H1 (cell line): ENCODE measurements around the gene KIAA1671.

Source experiments
- ATF3 ChIP-seq: IDR thresholded peaks from 2 replicates; pipeline ENCODE4 v1.6.1; 2011; ENCODE audit warnings: low read depth, mild to moderate bottlenecking, low read length; ENCODE audit not compliant: insufficient read depth
- CREB1 ChIP-seq: IDR thresholded peaks from 2 replicates; pipeline ENCODE4 v1.6.1; 2012; ENCODE audit warnings: inconsistent platforms
- CTCF ChIP-seq, 3 experiments: IDR thresholded peaks; 1 replicate in 2 of 3; 2 replicates in 1 of 3; pipeline versions ENCODE4 v1.5.1 to v1.6.1; 2011; ENCODE audit warnings: low read length in 3 of 3, mild to moderate bottlenecking in 3 of 3, inconsistent platforms in 2 of 3, low read depth in 1 of 3, moderate library complexity in 1 of 3; ENCODE audit not compliant: insufficient read depth in 1 of 3; ENCODE audit errors: control extremely low read depth in 1 of 3
- EZH2 ChIP-seq: fragments of 200-600 bp; sonication (generic); IDR thresholded peaks from 2 replicates; pipeline ENCODE4 v1.7.1; 2012; ENCODE audit warnings: low read depth, mild to moderate bottlenecking, moderate library complexity, low read length, inconsistent platforms; ENCODE audit not compliant: severe bottlenecking
- GABPA ChIP-seq: IDR thresholded peaks from 2 replicates; pipeline ENCODE4 v1.6.1; 2011; ENCODE audit warnings: mild to moderate bottlenecking, low read length, moderate library complexity, borderline replicate concordance; ENCODE audit not compliant: insufficient read depth
- JUND ChIP-seq: IDR thresholded peaks from 2 replicates; pipeline ENCODE4 v1.6.1; 2011; ENCODE audit warnings: mild to moderate bottlenecking, improper control_type of control experiment, low read length
- MAX ChIP-seq: IDR thresholded peaks from 2 replicates; pipeline ENCODE4 v1.6.1; 2012; ENCODE audit warnings: inconsistent platforms
- POLR2A ChIP-seq, 2 experiments: IDR thresholded peaks; 1 replicate in 1 of 2; 2 replicates in 1 of 2; pipeline ENCODE4 v1.6.1; 2011; ENCODE audit warnings: low read depth in 2 of 2, low read length in 2 of 2, mild to moderate bottlenecking in 2 of 2; ENCODE audit errors: control extremely low read depth in 1 of 2
- POLR2AphosphoS5 ChIP-seq: IDR thresholded peaks from 2 replicates; pipeline ENCODE4 v1.6.1; 2011; ENCODE audit warnings: low read depth, low read length
- RNF2 ChIP-seq: fragments of 200-900, 300-1000 bp; sonication (generic); IDR thresholded peaks from 2 replicates; pipeline ENCODE4 v1.7.1; 2016; ENCODE audit warnings: borderline replicate concordance, low read depth, mild to moderate bottlenecking, antibody characterized with exemption, low read length; ENCODE audit not compliant: poor library complexity, severe bottlenecking; ENCODE audit errors: missing control alignments
- TAF1 ChIP-seq: IDR thresholded peaks from 2 replicates; pipeline ENCODE4 v1.6.1; 2011; ENCODE audit warnings: mild to moderate bottlenecking, low read depth, low read length
- TEAD4 ChIP-seq: IDR thresholded peaks from 2 replicates; pipeline ENCODE4 v1.6.1; 2012; ENCODE audit warnings: low read depth, low read length, inconsistent platforms, mixed read lengths
- YY1 ChIP-seq: IDR thresholded peaks from 2 replicates; pipeline ENCODE4 v1.6.1; 2011; ENCODE audit warnings: low read depth, mild to moderate bottlenecking, low read length
- ZNF274 ChIP-seq: IDR thresholded peaks from 2 replicates; pipeline ENCODE4 v1.7.0; 2012; ENCODE audit warnings: low read length, borderline replicate concordance; ENCODE audit errors: extremely low read depth

GRCh38 chr22:25025491-25026400 is 73.2 kb downstream of the KIAA1671 start:
- no peak for TF ChIP-seq POLR2A (IDR thresholded peaks at IDR 0.05; ENCODE audit: control extremely low read depth in 1 of 2, low read depth in 2 of 2, low read length in 2 of 2)
- TF ChIP-seq GABPA = no peak
- no peak for TF ChIP-seq CTCF (IDR thresholded peaks at IDR 0.05; ENCODE audit: control extremely low read depth in 1 of 3, insufficient read depth in 1 of 3, low read depth in 1 of 3, low read length in 3 of 3)
- no peak for TF ChIP-seq JUND
- no peak for TF ChIP-seq YY1
- no peak for TF ChIP-seq TAF1
- no peak for TF ChIP-seq MAX
- TF ChIP-seq TEAD4 = no peak
- TF ChIP-seq RNF2 = no peak
- TF ChIP-seq ZNF274 = no peak
- TF ChIP-seq ATF3 = no peak
- TF ChIP-seq POLR2AphosphoS5 = no peak
- TF ChIP-seq EZH2 = no peak
- TF ChIP-seq CREB1 = no peak
